A673 (cell line): ENCODE data around the gene PDE4B. TPM values are rescaled to one million over a fixed set of nuclear protein-coding genes. Genes with fewer than 3 reads are reported as not detected.

Experiments
- BruUV-seq: library from RNA; stranded (reverse); fragments of 400-500 nt; replicated peaks from 2 replicates; lab custom pipeline; 2021; lab: Mats Ljungman, UMichigan
- CTCF ChIA-PET: fragments of 300-600 bp; sonication (Branson Sonifier 250); formaldehyde crosslinking; loops from one replicate; lab custom pipeline; 2022; ENCODE audit warnings: antibody characterized with exemption; lab: Charles Lee
- POLR2A ChIA-PET: fragments of 300-600 bp; sonication (Branson Sonifier 250); formaldehyde crosslinking; loops from one replicate; lab custom pipeline; 2022; ENCODE audit warnings: antibody characterized with exemption; ENCODE audit not compliant: low non-redundant PET; lab: Charles Lee
- DNase-seq: peaks from one replicate; pipeline ENCODE4 v3.0.0-alpha.2; 2015; ENCODE audit warnings: low spot score
- H3K27ac ChIP-seq: fragments of 200-600 bp; sonication (generic); 2 replicates; pipeline ENCODE4 v1.5.1; 2016; ENCODE audit warnings: mixed run types, low read depth, mild to moderate bottlenecking, mixed read lengths, antibody characterized with exemption, low read length; ENCODE audit not compliant: poor library complexity, severe bottlenecking
- H3K27me3 ChIP-seq: fragments of 200-600 bp; sonication (generic); replicated peaks from 2 replicates; pipeline ENCODE4 v1.6.1; 2017; ENCODE audit warnings: mixed run types, low read depth, mild to moderate bottlenecking, mixed read lengths, antibody characterized with exemption, low read length; ENCODE audit not compliant: insufficient read depth, poor library complexity
- H3K36me3 ChIP-seq: fragments of 200-600 bp; sonication (generic); 2 replicates; pipeline ENCODE4 v1.6.1; 2016; ENCODE audit warnings: mixed run types, mild to moderate bottlenecking, mixed read lengths, antibody characterized with exemption, low read length; ENCODE audit not compliant: insufficient read depth, poor library complexity, severe bottlenecking
- H3K4me1 ChIP-seq: fragments of 200-600 bp; sonication (generic); 2 replicates; pipeline ENCODE4 v1.6.1; 2017; ENCODE audit warnings: mixed run types, mild to moderate bottlenecking, mixed read lengths, antibody characterized with exemption, low read length; ENCODE audit not compliant: insufficient read depth, poor library complexity, severe bottlenecking
- H3K4me3 ChIP-seq: fragments of 200-600 bp; sonication (generic); 2 replicates; pipeline ENCODE4 v1.5.1; 2016; ENCODE audit warnings: low read depth, mixed run types, mild to moderate bottlenecking, mixed read lengths, low read length; ENCODE audit not compliant: poor library complexity, severe bottlenecking
- H3K9me3 ChIP-seq: fragments of 200-600 bp; sonication (generic); 2 replicates; pipeline ENCODE4 v1.6.1; 2016; ENCODE audit warnings: mixed run types, low read depth, mild to moderate bottlenecking, mixed read lengths, antibody characterized with exemption, low read length; ENCODE audit not compliant: poor library complexity, severe bottlenecking
- EZH2 ChIP-seq: fragments of 200-600 bp; sonication (generic); IDR thresholded peaks from 2 replicates; pipeline ENCODE4 v1.6.1; 2017; ENCODE audit warnings: borderline replicate concordance, low read depth, mild to moderate bottlenecking, mixed read lengths, antibody characterized with exemption, low read length; ENCODE audit not compliant: poor library complexity, severe bottlenecking
- intact Hi-C: fragments of 100-400 bp; cut with micrococcal nuclease; formaldehyde crosslinking; loops from one replicate; pipeline ENCODE4 v1.10.0; 2022; ENCODE audit not compliant: unreplicated experiment
- total RNA-seq: library from RNA; stranded (reverse); gene quantifications from 2 replicates; pipeline ENCODE4 v1.2.3, GENCODE V29; 2021
- TF ChIP-seq, protein P1 (sequence below): fragments of 300-800, 200-600 bp; sonication (generic); conservative IDR thresholded peaks from 2 replicates; pipeline ENCODE4 v1.5.1; 2017; ENCODE audit warnings: low read depth, mild to moderate bottlenecking, antibody characterized with exemption, low read length, moderate library complexity, mixed read lengths

The PDE4B gene
- total RNA-seq, 1 experiment from 2014 or later: 20.0 TPM

DNA sequence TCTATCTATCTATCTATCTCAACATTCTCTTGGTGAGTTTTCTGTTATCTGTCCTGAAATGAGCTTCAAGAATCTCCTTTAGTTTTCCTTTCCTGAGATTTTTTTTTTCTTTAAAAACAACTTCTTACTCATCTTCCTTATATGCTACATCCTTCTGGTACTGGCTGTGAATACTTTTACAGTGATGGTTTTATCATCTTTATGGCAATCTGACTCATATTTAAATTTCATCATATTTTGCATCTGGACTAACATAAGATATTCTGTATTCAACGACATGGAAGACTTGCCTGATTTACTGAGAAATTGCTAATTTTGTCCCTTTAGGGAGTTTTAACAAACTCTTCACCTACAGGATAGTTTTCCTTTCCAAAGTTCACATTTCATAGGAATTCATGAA is 33.0 kb downstream of the PDE4B start:
- BruUV-seq: no TSS peak
- TF ChIP-seq EZH2: no peak
- TF ChIP-seq, protein P1, sequence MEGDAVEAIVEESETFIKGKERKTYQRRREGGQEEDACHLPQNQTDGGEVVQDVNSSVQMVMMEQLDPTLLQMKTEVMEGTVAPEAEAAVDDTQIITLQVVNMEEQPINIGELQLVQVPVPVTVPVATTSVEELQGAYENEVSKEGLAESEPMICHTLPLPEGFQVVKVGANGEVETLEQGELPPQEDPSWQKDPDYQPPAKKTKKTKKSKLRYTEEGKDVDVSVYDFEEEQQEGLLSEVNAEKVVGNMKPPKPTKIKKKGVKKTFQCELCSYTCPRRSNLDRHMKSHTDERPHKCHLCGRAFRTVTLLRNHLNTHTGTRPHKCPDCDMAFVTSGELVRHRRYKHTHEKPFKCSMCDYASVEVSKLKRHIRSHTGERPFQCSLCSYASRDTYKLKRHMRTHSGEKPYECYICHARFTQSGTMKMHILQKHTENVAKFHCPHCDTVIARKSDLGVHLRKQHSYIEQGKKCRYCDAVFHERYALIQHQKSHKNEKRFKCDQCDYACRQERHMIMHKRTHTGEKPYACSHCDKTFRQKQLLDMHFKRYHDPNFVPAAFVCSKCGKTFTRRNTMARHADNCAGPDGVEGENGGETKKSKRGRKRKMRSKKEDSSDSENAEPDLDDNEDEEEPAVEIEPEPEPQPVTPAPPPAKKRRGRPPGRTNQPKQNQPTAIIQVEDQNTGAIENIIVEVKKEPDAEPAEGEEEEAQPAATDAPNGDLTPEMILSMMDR: no peak
- no peak for DNase-seq

DNA sequence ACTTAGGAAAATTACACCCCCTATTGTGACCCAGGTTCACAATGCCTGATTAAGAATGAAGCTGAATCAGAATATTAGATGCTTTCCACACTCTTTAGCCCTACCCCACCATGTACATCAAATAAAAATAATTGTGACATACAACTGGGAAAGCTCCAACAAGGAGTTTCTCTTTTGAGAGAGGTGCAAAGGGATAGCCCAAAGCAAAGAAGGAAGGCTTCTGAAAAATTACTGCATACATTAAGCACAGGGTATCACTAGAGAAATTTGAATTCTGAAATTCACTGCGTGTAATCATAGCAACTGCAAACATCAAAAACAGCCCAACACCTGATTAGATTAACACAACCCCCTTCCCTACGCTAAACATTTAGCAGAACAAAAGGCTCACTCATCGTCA is 34.1 kb downstream of the PDE4B start:
- no peak for TF ChIP-seq EZH2
- TF ChIP-seq, protein P1: no peak
- Histone ChIP-seq H3K36me3 (no peaks in the 10 kb centered on the region), H3K4me1 (no peaks in the 10 kb centered on the region), H3K27me3 (no peaks in the 10 kb centered on the region), H3K4me3 (no peak overlapping the region), H3K9me3 (no peaks in the 10 kb centered on the region), H3K27ac (no peak overlapping the region)
- no peak for DNase-seq
- intact Hi-C loops: no loop called here
- ChIA-PET CTCF (no interaction called here), POLR2A (no interaction called here)
- BruUV-seq: no TSS peak

More for the DNA sequence above, 33.0 kb downstream of the PDE4B start:
- ChIA-PET POLR2A (no interaction called here), CTCF (no interaction called here)
- Histone ChIP-seq H3K36me3 (no peaks in the 10 kb centered on the region), H3K4me1 (no peaks in the 10 kb centered on the region), H3K9me3 (no peaks in the 10 kb centered on the region), H3K27me3 (no peaks in the 10 kb centered on the region), H3K27ac (no peak overlapping the region), H3K4me3 (no peak overlapping the region)
- intact Hi-C loops: no loop called here

DNA sequence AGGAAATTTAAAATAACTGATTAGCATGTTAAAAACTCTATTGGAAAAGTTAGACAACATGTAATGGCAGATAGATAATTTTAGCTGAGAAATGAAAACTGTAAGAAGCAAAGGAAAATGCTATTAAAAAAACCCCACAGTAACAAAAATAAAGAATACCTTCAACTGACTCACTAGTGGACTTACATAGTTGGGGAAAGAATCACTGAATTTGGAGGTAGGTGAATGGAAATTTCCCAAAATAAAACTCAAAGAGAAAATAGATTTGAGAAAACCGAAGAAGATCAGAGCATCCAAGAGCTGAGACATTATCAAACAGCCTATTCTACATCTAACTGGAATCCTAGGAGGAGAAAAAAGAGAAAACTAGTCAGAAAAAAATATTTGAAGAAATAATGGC is 34.7 kb downstream of the PDE4B start:
- H3K36me3 ChIP-seq: no peaks in the 10 kb centered on the region
- no peaks in the 10 kb centered on the region for H3K27me3 ChIP-seq
- no peak for TF ChIP-seq EZH2
- TF ChIP-seq, protein P1: no peak
- ChIA-PET CTCF (no interaction called here), POLR2A (no interaction called here)
- H3K9me3 ChIP-seq: no peaks in the 10 kb centered on the region
- intact Hi-C loops: no loop called here
- H3K27ac ChIP-seq: no peak overlapping the region
- H3K4me1 ChIP-seq: no peaks in the 10 kb centered on the region
- DNase-seq: no peak
- no peak overlapping the region for H3K4me3 ChIP-seq
- BruUV-seq: no TSS peak
